ENCODE data around the gene DCST2.

DCST2 gene

DNA sequence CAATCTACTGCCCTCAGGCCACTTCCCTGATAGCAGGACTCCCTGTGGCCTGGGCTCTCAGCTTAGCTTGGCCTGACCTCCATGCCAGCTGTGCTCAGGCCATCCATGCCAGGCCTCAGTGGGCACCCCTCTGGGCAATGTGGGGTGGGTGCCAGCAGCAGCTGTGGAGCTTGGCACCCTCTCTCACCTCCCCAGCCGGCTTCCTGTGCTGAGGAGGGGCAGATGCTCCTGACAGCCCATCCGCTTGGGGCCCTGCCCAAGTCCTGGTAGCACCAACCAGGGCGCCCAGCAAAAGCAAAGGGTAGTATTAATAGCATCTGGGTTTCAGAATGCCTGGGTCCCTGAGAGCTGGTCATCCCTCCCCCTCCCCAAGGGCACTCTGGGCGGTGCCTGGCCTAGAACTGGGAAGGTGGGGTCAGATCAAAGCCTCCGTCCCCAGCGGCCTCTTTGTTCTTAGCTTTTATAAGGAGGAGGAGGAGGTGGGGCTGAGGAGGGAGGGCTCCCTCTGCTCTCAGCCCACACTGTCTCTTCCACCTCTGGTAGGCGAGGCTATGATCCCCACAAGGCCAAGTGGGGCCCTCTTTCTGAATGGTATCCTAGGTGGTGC lies 36.1 kb upstream of the DCST2 start:
- DNase-seq: peak; percentile 79

DNA sequence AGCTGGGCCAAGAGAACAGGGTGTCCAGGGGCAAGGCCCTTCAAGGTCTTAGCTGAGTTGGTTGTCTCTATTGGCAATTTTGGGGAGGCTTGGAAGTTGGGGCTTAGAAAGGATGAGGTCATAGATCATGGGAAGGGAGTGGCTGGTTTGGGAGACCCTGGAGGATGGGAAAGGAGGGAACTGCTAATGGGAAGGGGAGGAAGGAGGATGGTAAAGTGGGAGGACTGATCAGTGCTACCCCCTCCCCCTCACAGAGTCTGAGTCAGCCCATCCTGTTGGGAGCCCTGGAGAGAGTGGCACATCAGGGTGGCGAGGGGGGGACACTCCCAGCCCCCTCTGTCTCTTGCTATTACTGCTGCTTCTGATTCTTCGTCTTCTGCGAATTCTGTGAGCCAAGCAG lies 35.0 kb upstream of the DCST2 start:
- no peak for DNase-seq

DNA sequence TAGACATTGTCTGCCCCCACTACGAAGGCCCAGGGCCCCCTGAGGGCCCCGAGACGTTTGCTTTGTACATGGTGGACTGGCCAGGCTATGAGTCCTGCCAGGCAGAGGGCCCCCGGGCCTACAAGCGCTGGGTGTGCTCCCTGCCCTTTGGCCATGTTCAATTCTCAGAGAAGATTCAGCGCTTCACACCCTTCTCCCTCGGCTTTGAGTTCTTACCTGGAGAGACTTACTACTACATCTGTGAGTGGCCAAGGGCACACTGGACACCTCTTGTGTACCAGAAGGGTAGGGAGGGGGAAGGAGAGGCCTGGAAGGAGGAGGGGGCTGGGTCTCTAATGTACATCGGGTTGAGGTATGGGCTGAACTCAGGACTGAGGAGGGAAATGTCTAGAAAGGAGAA lies 33.2 kb upstream of the DCST2 start:
- DNase-seq: no peak

DNA sequence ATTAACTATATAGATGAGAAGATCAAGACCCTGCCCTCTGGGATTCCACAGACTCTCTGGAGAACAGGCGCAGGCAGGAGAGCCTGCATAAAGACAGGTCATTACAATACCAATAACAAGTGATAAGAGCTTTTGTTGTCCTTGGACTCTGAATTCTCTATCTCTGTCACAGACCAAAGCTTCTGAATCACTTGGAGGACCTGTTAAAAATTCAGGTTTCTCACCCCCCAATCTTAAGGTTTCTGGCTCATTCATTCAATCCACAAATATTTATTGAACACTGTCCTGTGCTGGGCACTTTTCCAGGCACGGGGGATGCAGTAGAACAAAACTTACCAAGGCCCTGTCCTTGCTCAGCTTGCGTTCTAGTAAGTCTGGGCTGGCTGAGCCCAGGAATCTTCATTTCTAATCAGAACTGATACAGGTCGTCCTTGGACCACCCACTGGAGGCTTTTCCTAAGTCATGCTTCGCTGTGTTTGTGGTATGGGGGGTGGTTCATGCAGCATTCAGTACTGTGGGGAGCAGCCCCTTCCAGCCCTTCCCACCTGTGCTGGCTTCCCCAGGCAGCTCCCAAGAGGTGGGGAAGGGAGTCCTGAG lies 31.4 kb upstream of the DCST2 start:
- no peak for DNase-seq

DNA sequence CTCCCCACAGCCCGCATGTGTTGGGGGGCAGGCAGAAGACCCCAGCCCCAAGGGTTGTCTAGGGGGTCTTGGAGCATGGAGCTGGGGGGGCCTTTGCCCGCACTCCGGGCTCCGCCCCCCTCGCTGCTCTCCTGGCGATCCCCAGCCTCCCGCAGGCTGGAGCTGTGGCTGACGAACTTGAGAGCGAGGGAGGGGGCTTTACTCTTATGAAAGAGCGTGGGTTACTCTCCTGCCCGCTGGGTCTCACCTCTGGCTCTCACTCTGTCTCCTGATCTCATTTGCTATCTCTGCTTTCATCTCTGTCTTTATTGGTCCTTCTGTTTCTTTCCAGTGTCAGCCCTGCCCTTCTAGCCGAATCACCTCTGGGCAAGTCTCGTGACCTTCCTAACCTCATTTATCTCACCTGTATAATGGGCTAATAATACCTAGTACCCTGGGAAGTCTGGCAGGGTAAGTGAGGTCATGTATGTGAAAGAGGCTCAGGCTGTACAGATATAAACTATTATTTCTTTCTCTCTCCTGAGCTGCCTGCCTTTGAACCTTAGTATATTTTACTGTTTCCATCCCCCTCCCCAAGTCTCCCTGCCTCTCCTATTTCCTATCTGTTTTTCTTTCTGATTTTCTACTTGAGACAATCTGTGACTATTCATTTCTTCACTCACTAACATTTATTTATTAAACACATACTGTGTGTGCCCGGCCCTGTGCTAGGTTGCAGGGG lies 30.7 kb upstream of the DCST2 start:
- DNase-seq: peak; percentile 41

DNA sequence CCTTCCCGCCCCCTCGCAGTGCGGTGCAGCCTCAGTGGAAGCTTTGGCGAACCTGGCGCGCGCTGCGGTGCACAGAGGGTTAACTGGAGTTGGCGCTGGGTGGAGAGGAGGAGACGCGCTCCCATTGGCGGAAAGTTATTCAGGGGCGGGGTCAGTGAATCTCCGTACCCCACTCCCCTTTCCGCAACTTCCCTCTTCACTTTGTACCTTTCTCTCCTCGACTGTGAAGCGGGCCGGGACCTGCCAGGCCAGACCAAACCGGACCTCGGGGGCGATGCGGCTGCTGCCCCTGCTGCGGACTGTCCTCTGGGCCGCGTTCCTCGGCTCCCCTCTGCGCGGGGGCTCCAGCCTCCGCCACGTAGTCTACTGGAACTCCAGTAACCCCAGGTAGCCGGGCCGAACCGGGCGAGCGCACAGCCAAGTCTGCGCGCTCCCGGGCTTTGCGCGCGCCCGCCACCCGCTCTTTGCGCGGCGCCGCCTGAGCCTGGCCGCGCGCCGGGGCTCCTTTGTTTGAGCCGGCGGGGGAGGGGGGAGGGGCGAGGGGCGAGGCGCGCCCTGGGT lies 30.0 kb upstream of the DCST2 start, which contains the start of gene EFNA4:
Gene EFNA4 (plus strand): TSS at position 191 of the 561 bp plus-strand sequence. CDS start 84 bp downstream, at position 275.
- peak; percentile 41 for DNase-seq

DNA sequence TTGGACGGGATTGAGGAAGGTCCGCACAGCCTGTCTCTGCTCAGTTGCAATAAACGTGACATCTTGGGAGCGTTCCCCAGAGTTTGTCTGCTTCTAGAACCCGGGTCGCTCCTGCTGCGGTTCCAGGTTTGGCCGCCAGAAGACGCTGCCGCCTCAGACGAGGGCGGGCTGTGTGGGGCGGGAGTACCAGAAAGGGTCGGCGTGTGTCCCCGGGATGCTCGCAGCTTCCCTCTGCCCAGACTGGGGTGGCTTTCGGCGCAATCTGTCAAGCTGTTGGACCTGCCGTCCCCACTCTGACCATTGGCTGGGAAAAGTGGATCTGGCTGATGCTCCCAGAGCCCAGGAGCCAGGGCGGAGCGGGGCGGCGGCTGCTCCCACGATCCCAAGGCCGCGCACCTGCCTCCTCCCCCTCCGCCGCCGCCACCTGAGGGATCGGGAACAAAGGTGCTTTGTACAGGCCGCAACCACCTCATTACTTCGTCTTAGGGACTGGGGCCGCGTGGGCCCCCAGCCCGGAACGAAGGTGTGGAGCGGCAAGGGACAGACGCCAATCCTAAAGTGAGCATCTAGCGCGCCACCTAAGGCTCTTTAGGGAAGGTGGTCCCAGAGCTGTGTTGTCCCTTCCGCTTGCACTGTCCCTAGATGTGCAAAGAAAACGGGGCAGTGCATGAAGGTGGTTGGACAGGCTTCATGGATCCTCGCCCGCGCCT lies 29.3 kb upstream of the DCST2 start:
- peak; percentile 41 for DNase-seq

DNA sequence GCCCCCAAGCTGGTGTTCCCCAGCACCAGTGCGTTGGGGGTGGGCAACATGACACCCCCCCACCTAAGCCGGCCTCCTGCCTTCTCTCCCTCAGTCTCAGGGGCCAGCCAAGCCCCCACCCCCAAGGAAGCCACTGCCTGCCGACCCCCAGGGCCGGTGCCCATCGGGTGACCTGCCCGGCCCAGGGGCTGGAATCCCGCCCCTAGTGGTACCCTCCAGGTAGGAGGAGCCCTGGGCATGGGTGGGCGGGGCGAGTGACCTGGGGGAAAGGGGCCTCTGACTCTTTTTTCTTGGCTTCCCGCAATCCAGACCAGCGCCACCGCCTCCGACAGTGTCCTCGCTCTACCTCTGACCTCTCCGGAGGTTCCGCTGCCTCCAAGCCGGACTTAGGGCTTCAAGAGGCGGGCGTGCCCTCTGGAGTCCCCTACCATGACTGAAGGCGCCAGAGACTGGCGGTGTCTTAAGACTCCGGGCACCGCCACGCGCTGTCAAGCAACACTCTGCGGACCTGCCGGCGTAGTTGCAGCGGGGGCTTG lies 28.6 kb upstream of the DCST2 start:
- no peak for DNase-seq

DNA sequence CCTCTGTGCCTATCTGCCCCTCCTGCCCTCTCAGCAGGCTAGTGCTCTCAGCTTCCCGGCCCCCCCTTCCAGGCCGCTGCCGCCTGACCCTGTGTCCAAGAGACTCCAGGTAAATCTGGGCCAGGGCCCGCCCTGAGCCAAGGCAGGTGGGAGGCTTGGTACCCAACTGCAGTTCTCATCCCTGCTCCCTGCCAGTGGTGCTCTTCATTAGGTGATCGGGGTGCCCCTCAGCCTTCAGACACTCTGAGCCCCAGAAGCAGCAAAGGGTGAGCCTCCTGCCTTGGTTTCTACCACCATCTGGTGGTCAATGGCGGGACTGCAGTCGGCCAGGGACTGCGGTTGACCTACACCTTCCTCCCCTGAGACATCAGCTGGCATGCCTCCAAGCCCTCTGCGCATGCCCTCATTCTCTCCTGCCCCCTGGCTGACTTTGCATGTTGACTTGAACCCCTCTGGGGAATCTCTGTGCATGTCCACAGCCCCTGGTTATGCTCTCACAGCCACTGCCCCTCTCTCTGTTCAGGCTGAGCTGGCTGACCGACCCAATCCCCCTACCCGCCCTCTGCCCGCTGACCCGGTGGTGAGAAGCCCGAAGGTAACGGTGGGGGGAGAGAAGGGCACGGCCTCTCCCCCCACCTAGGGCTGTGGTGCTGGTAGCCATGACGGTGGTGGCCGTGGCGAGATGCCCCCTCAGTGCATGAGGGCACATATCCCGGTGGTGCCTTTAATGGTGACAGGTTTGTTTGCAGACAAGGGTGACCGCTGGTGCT lies 28.0 kb upstream of the DCST2 start:
- DNase-seq: peak; percentile 91

DNA sequence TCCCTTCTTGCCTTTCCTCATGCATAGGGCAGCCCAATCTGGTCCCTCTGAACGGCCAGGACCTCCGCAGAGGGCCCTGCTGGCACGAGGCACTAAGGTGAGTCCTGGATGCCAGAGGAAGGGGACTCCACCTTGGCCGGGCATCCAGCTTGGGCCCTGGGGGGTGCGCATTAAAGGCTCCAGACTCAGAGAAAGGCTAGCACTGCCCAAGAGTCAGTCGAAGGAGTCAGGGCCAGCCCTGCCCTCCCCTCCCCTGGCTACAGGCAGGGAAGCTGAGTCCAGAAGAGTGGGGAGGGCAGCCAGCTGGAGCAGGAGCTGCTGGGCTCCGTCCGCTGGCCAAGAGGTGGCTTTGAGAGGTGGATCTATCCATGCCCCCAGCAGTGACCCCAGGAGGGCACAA lies 27.2 kb upstream of the DCST2 start:
- DNase-seq: no peak

DNA sequence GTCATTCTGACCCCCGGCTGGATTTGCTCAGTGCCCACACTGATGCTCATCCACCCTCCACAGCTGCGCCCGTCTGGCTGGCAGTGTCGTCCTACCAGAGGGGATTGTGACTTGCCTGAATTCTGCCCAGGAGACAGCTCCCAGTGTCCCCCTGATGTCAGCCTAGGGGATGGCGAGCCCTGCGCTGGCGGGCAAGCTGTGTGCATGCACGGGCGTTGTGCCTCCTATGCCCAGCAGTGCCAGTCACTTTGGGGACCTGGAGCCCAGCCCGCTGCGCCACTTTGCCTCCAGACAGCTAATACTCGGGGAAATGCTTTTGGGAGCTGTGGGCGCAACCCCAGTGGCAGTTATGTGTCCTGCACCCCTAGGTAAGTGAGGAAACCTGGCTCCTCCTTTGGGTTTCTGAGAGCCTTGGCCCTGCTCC lies 24.2 kb upstream of the DCST2 start:
- no peak for DNase-seq

DNA sequence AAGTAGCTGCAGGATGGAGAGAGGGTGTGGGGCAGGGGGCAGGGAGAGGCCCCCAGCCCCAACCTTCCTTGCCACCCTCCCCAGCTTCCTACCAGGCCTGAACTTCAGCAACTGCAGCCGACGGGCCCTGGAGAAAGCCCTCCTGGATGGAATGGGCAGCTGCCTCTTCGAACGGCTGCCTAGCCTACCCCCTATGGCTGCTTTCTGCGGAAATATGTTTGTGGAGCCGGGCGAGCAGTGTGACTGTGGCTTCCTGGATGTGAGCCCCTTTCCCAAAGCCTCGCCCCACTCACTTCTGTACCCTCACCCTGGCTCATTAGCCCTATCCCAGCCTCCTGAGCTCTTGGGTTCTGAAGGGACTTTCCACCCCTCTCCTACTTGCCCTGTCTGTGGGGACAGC lies 23.5 kb upstream of the DCST2 start:
- DNase-seq: no peak

DNA sequence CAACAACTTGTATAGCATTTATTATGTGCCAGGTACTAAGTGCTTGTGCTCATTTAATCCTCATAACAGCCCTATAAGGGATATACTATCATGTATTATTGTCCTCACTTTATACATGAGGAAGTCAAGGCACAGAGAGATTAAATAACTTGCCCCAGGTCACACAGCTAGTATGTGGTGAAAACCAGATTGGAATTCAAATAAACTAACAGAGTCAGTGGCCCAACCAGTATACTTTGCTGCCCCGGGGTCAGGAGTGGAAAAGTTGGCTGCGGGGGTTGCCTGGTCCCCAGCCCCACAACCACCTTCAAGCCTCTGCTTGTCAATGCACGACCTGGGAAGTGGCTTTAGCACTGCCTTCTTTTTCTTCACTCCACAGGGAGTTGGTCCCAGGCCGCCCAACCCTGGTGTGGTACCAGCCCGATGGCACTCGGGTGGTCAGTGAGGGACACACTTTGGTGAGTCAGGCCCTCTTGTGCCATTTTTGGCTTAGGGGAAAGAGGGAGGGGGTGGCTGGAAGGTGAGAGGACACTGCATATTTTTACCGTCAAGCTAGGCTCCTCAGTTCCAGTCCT lies 20.0 kb upstream of the DCST2 start:
- no peak for DNase-seq

DNA sequence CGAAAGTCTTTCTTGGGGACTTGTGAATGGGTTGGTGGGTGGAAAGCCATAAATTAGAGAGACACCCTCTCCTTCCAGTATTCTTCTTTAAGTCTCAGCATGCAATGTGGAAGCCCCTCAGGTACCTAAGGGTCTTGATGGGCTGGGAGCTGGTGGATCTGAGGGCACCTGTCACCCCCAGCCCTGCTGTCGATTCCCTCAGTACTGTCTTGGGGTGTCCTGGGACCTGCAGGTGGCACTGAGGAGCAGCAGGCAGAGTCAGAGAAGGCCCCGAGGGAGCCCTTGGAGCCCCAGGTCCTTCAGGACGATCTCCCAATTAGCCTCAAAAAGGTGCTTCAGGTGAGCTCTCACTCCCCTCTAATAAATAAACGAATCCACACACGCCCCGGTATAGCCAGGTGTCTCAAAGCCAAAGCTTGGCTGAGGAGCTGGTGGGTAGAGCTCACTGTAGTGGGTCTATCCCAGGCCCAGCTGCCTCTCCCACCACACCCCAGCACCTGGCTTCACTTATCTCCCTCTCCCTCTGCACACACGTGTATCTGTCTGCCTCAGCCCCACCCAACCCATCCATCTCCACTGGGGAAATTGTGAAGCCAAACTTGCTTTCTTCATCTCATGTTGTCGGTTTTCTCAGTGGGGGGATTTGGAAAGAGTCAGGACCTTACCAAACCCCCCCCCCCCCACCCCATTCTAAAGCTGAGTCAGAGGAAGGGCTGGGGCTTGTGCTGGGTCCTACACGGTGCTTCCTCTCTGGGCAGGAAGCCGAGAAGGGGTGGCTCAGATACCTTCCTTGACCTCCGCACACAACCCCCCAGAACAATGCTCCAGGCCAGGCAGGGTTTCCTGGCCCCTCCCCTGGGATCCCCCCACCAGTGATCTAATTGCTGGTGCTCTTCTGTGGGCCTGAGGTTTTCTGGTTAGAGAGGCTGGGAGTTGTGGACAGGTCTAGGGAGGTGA lies 19.1 kb upstream of the DCST2 start:
- no peak for DNase-seq

DNA sequence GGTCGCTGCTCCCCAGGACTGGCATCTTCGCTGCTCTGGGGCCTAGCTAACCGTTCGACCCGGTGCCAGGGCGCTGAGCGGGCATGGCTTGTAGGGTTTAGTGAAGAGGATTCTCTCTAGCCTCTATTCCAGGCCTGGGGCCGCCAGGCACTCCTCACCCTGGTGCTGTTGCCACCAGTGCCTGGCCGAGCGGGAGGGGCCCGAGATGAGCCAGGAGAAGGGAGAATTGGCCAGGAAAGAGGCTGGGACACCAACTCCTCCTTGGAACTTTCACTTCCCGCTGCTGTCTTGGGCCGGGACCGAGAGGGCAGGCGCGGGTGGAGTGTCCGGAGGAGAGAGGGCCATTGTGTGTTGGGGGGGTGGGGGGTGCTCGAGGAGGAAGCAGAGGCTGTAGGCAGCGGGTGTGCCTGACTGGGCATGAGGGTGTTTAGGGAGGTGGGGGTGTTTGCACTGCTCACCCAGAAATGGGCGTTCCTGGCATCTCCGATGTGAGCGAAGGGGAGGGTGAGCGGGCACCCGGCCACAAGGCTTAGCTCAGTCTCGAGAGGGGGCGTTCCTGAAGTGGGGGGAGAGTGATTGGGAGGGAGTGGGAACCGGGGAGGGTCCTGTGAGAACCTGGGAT lies 18.3 kb upstream of the DCST2 start:
- peak; percentile 38 for DNase-seq

DNA sequence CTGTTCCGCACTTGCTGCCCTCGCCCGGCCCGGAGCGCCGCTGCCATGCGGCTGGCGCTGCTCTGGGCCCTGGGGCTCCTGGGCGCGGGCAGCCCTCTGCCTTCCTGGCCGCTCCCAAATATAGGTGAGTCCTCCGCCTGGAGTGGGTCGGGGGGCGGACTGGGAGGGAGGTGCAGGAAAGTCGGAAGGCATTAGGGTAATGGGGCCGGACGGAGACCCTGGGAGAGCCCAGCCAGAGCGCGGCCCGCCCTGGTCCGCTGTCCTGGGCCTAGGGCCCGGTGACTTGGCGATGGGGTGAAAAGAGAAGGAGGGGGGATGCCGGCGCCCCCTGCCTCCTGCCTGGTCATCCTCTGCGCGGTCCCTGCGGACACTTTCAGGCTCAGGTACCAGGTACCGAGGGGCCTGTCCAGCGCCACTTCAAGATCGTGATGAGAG lies 17.8 kb upstream of the DCST2 start:
- no peak for DNase-seq

DNA sequence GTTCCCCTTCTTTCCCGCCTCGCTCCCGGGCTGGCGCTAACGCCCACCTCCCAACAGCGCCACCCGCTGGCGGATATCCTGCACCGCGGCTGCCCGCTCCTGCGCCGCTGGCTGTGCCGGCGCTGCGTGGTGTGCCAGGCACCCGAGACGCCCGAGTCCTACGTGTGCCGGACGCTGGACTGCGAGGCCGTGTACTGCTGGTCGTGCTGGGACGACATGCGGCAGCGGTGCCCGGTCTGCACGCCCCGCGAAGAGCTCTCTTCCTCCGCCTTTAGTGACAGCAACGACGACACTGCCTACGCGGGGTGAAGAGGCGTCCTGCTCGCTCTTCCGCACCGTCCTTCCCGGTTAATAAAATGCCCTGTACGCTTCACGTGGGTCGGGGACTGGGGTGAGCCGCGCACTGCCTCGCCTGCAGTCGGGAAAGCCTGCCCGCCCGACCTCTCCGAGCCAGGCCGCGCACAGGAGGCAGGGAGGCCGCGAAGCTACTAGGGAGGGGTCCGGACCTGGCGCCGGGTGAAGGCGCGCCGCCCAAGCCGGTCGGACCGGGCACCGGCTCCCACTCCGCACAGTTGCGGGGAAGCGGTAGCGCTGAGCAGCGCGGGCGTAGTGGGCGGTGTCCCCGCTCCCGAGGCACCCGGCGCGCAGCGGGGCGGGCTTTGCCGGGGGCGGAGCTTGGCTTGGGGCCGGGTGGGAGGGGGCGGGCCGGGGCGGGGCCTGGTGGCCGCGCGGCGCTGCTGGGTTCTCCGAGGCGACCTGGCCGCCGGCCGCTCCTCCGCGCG lies 17.2 kb upstream of the DCST2 start, which contains the start of gene ADAM15:
Gene ADAM15 (plus strand): TSS at position 757 of the 782 bp plus-strand sequence. CDS start 71 bp downstream, outside the sequence.
- peak; percentile 82 for DNase-seq

DNA sequence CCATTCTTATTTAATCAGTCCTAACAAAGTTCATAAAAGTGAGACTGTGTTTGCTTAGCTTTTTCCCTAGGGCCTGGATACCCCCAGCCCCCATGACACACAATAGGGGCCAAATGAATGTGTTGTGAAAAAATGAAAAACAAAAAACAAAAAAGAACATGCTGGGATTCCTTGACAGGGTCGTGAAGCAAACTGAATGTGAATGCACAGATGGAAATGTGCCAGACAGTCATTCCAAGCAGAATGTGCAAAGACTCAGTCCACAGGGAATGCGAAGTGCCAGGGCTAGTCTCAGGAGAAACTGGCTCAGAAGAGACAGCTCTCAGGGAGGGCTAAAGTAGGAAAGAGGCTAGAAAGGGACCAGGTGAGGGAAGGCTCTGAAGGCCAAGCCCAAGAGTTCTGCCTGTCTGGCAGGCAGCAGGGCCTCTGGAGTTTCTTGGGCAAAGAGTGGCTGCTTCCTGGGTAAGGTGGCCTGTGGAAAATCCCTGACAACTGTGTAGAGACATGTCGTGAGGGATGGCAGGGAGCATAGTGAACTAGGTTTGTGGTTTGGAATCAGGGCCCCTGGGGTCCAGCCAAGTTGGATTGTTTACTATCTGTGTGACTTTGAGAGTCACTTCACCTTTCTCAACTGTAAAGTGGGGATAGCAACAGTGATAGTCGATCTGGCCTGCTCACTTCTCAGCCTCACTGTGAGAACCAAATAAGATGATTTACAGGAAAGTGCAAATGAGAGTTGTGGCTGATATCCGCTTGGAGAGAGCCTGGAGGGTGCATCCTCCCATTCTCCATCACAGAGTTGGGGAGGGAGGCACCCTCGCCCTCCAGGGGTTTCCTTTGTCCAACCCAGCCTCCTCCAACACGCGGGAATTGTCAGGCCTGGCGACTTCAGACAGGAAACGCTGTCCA lies 16.3 kb upstream of the DCST2 start:
- no peak for DNase-seq
